Keratinocyte (primary cell): ENCODE results near the gene TXNDC12. TPM values are rescaled to one million over a fixed set of nuclear protein-coding genes. Genes with fewer than 3 reads are reported as not detected.

Experiments used
- DNase-seq: peaks from one replicate; pipeline ENCODE4 v3.0.0-alpha.2; 2011; ENCODE audit warnings: low read depth, missing footprints, low spot score
- FAIRE-seq: peaks from 2 replicates; lab custom pipeline; 2011; peaks lifted over from hg19 to GRCh38; lab: Jason Lieb, UNC
- H2AFZ ChIP-seq: 2 replicates; pipeline ENCODE4 v1.6.0; 2012; ENCODE audit warnings: low read length, control low read depth, inconsistent platforms; ENCODE audit not compliant: control insufficient read depth
- H3K27ac ChIP-seq: 2 replicates; pipeline ENCODE4 v1.5.1; 2011; ENCODE audit warnings: low read length; ENCODE audit not compliant: control insufficient read depth, insufficient read depth
- H3K27me3 ChIP-seq: 3 replicates; pipeline ENCODE4 v1.6.0; 2011; ENCODE audit warnings: low read length; ENCODE audit not compliant: control insufficient read depth, insufficient read depth; ENCODE audit errors: extremely low read depth
- H3K36me3 ChIP-seq, 2 experiments: 2 replicates in 1 of 2; 3 replicates in 1 of 2; pipeline ENCODE4 v1.5.1; 2011; ENCODE audit warnings: low read length in 2 of 2, mild to moderate bottlenecking in 1 of 2; ENCODE audit not compliant: control insufficient read depth in 2 of 2, insufficient read depth in 2 of 2; ENCODE audit errors: extremely low read depth in 1 of 2
- H3K4me1 ChIP-seq: 3 replicates; pipeline ENCODE4 v1.5.1; 2011; ENCODE audit warnings: low read length; ENCODE audit not compliant: control insufficient read depth, insufficient read depth; ENCODE audit errors: extremely low read depth
- H3K4me2 ChIP-seq: 3 replicates; pipeline ENCODE4 v1.6.0; 2011; ENCODE audit warnings: low read depth, low read length; ENCODE audit not compliant: control insufficient read depth, insufficient read depth; ENCODE audit errors: extremely low read depth
- H3K4me3 ChIP-seq, 3 experiments: fragments of 200-600 bp in 1 of 3; sonication (generic) in 1 of 3; 2 replicates in 2 of 3; 3 replicates in 1 of 3; pipeline ENCODE4 v1.5.1; 2011 to 2016; ENCODE audit warnings: low read length in 3 of 3, mild to moderate bottlenecking in 3 of 3, control low read depth in 2 of 3, inconsistent platforms in 1 of 3, low read depth in 1 of 3, mixed read lengths in 1 of 3, mixed run types in 1 of 3, moderate library complexity in 1 of 3; ENCODE audit not compliant: control insufficient read depth in 2 of 3, insufficient read depth in 2 of 3; ENCODE audit errors: extremely low read depth in 1 of 3
- H3K79me2 ChIP-seq: 2 replicates; pipeline ENCODE4 v1.6.0; 2012; ENCODE audit warnings: low read length; ENCODE audit not compliant: control insufficient read depth, insufficient read depth
- H3K9ac ChIP-seq: 3 replicates; pipeline ENCODE4 v1.6.0; 2011; ENCODE audit warnings: low read length; ENCODE audit not compliant: control insufficient read depth, insufficient read depth; ENCODE audit errors: extremely low read depth
- H3K9me1 ChIP-seq: 3 replicates; pipeline ENCODE4 v1.6.0; 2011; ENCODE audit warnings: low read length; ENCODE audit not compliant: control insufficient read depth, insufficient read depth; ENCODE audit errors: extremely low read depth
- H3K9me3 ChIP-seq: 2 replicates; pipeline ENCODE4 v1.5.1; 2012; ENCODE audit warnings: low read depth, low read length; ENCODE audit not compliant: control insufficient read depth
- H4K20me1 ChIP-seq: 3 replicates; pipeline ENCODE4 v1.6.0; 2011; ENCODE audit warnings: low read length; ENCODE audit not compliant: control insufficient read depth, insufficient read depth; ENCODE audit errors: extremely low read depth
- CTCF ChIP-seq, 3 experiments: IDR thresholded peaks in 1 of 3; conservative IDR thresholded peaks in 1 of 3; optimal IDR thresholded peaks in 1 of 3; 2 replicates in 2 of 3; 3 replicates in 1 of 3; pipeline versions ENCODE3 to v1.5.1; 2011; ENCODE audit warnings: low read length in 3 of 3, mild to moderate bottlenecking in 3 of 3, moderate library complexity in 2 of 3, control low read depth in 1 of 3, inconsistent platforms in 1 of 3; ENCODE audit not compliant: insufficient read depth in 2 of 3; ENCODE audit errors: extremely low read depth in 1 of 3
- EZH2 ChIP-seq: IDR thresholded peaks from one replicate; pipeline ENCODE4 v1.6.1; 2012; ENCODE audit warnings: inconsistent platforms, mild to moderate bottlenecking, low read length, moderate library complexity
- dilution Hi-C: fragments of 300-500 bp; cut with MboI; formaldehyde crosslinking; loops from one replicate; pipeline ENCODE4 v1.7.0; 2020; ENCODE audit warnings: low sequenced_read_pairs; ENCODE audit not compliant: extremely low pct_ligation_motif_present
- polyA plus RNA-seq, 5 experiments: library from polyadenylated mRNA; depleted of rRNA in 3 of 5; stranded (reverse) in 3 of 5; stranded (forward) in 1 of 5; unstranded in 1 of 5; fragments of >200 nt; gene quantifications; 1 replicate in 1 of 5; 2 replicates in 3 of 5; 3 replicates in 1 of 5; pipeline versions ENCODE4 v1.2.1 to v1.2.3, GENCODE V29; 2011 to 2012; ENCODE audit warnings: missing spikeins in 2 of 5, low read depth in 1 of 5, low replicate concordance in 1 of 5

Gene TXNDC12
- polyA plus RNA-seq, 1 donor (not counting 4 experiments of a cell fraction or from before 2014, with no cell fraction given) = 28.2 TPM

GRCh38 chr1:51982161-51982560, 72.8 kb downstream of the TXNDC12 start:
- no peaks in the 10 kb centered on the region for H3K9me1 ChIP-seq
- DNase-seq (no peak), FAIRE-seq (no peak)
- no peaks in the 10 kb centered on the region for H3K9me3 ChIP-seq
- dilution Hi-C loops = no loop called here
- H3K27me3 ChIP-seq = no peaks in the 10 kb centered on the region
- no peaks in the 10 kb centered on the region for H4K20me1 ChIP-seq
- TF ChIP-seq EZH2 (no peak), CTCF (optimal IDR thresholded peaks at IDR 0.05 in 1 of 3, IDR thresholded peaks at IDR 0.05 in 1 of 3, conservative IDR thresholded peaks at IDR 0.05 in 1 of 3; ENCODE audit: extremely low read depth in 1 of 3, insufficient read depth in 2 of 3, low read length in 3 of 3) (no peak)
- H3K4me3 ChIP-seq = no peak overlapping the region
- no peaks in the 10 kb centered on the region for H3K79me2 ChIP-seq
- no peak overlapping the region for H3K9ac ChIP-seq
- H3K27ac ChIP-seq = no peak overlapping the region
- H2AFZ ChIP-seq = no peak overlapping the region
- no peak overlapping the region for H3K4me2 ChIP-seq
- H3K4me1 ChIP-seq = no peaks in the 10 kb centered on the region
- H3K36me3 ChIP-seq = no peaks in the 10 kb centered on the region

- Histone ChIP-seq H3K4me3 (no peak overlapping the region), H3K79me2 (no peaks in the 10 kb centered on the region), H3K4me1 (no peaks in the 10 kb centered on the region), H3K9me3 (no peaks in the 10 kb centered on the region), H3K36me3 (no peaks in the 10 kb centered on the region), H3K9me1 (no peaks in the 10 kb centered on the region), H3K9ac (no peak overlapping the region), H3K27me3 (no peaks in the 10 kb centered on the region), H3K4me2 (no peak overlapping the region), H2AFZ (no peak overlapping the region), H3K27ac (no peak overlapping the region), H4K20me1 (no peaks in the 10 kb centered on the region)
- FAIRE-seq (no peak), DNase-seq (no peak)
- dilution Hi-C loops = no loop called here
- TF ChIP-seq CTCF (optimal IDR thresholded peaks at IDR 0.05 in 1 of 3, IDR thresholded peaks at IDR 0.05 in 1 of 3, conservative IDR thresholded peaks at IDR 0.05 in 1 of 3; ENCODE audit: extremely low read depth in 1 of 3, insufficient read depth in 2 of 3, low read length in 3 of 3) (no peak), EZH2 (no peak)
Observed at GRCh38 chr1:51981555-51981954, 73.4 kb downstream of the TXNDC12 start.
